ENCODE data around the gene MT4. TPM values are rescaled to one million over a fixed set of nuclear protein-coding genes. Genes with fewer than 3 reads are reported as not detected.
A peak's percentile ranks its signal among the peaks of the same experiment; 100 is the strongest.

Gene MT4
- total RNA-seq, 1 experiment from 2014 or later, result not detected

DNA sequence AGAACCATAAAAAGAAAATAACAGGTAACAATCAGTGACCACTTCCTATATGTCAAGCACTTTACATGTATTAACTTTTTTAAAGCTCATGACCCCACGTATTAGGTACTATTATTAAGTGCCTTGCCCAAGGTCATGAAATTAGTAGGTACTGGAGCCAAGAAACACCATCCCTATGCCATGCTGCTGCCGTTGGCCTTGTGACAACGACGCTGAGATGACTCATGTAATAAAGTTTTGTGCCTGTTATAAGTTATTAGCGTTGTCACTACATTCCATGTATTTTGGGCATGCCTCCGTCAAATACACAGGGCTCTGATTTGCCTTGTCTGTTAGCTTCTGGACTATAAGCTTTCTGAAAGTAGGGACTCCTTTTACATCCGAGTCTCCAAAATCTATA lies 46.4 kb upstream of the MT4 start:
- CTCF ChIA-PET, result no interaction called here
- Histone ChIP-seq H3K4me1 (replicated peaks; ENCODE audit: insufficient read depth) (peaks cover 30% of the 10 kb centered on the region), H3K79me2 (ENCODE audit: low read depth) (peaks cover 32% of the 10 kb centered on the region), H2AFZ (no peak overlapping the region), H3K27ac (no peak overlapping the region), H3K4me3 (no peak overlapping the region), H3K36me3 (ENCODE audit: low read depth) (peaks cover 3% of the 10 kb centered on the region; the same call in 1 of the 2 replicates), H3K27me3 (ENCODE audit: insufficient read depth, low read depth) (no peaks in the 10 kb centered on the region), H3K4me2 (peak overlapping the region; percentile 97), H3F3A (ENCODE audit: insufficient read depth, low read depth) (peaks cover 15% of the 10 kb centered on the region), H3K9me2 (ENCODE audit: insufficient read depth) (no peaks in the 10 kb centered on the region), H4K20me1 (ENCODE audit: insufficient read depth) (peaks cover 4% of the 10 kb centered on the region; the same call in 1 of the 2 replicates), H3K9me3 (ENCODE audit: insufficient read depth, low read depth) (no peaks in the 10 kb centered on the region)
- TF ChIP-seq, protein P1, sequence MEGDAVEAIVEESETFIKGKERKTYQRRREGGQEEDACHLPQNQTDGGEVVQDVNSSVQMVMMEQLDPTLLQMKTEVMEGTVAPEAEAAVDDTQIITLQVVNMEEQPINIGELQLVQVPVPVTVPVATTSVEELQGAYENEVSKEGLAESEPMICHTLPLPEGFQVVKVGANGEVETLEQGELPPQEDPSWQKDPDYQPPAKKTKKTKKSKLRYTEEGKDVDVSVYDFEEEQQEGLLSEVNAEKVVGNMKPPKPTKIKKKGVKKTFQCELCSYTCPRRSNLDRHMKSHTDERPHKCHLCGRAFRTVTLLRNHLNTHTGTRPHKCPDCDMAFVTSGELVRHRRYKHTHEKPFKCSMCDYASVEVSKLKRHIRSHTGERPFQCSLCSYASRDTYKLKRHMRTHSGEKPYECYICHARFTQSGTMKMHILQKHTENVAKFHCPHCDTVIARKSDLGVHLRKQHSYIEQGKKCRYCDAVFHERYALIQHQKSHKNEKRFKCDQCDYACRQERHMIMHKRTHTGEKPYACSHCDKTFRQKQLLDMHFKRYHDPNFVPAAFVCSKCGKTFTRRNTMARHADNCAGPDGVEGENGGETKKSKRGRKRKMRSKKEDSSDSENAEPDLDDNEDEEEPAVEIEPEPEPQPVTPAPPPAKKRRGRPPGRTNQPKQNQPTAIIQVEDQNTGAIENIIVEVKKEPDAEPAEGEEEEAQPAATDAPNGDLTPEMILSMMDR (conservative IDR thresholded peaks at IDR 0.05), result no peak
- TF ChIP-seq EZH2 (IDR thresholded peaks at IDR 0.05; ENCODE audit: low read depth), result no peak
- no peak for DNase-seq
- intact Hi-C loops (cut with micrococcal nuclease; ENCODE audit: unreplicated experiment), result loop anchor here (10.0 kb wide), 1 partner anchor 56 kb away; no protein-coding TSS in a partner anchor
- POLR2A ChIA-PET (ENCODE audit: unreplicated experiment), result interaction anchor here (0.7 to 0.8 kb wide), 2 partner anchors 139 to 332 kb away, joined by 5 to 7 read pairs; no protein-coding TSS in a partner anchor
- no TSS peak for BruUV-seq (replicated peaks)

DNA sequence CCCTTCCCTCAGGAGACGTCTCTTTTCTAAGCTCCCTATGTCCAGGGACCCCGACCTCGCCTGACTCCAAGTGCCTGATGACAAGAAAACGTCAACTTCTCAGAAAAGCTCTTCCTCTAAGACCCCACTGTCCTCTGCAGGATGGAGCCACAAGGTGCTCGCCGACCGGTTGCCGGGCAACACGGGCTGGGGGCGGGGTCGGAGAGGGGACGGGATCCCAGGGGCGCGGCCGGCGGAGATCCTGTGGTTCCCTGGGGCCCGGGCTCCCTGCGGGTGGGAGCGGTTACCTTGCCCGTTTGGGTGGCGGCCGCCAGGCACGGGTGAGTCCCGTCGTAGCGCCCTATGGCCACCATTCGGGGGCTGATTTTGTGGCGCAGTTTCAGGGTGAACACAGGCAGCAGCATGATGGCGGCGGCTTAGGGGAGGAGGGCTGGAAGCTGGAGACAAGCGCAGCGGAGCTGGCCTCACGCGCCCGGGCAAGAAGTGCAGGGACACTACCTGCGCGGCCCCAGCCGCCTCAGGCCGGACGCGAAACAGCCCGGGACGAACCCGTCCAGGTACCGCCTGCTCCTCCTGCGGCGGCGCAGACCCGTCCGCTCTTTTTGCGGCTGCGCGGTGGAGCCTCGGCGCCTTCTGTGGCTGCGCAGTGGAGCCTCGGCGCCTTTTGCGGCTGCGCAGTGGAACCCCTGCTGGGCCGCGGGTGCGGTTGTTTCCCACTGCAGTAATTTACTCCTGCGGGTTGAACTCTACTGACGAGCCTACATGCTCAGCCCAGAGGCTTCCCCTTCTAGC lies 45.2 kb upstream of the MT4 start, which contains the start of gene BBS2:
BBS2 (minus strand) TSS at position 566 of the 792 bp plus-strand sequence; CDS start at position 404, 162 bp downstream.
- Histone ChIP-seq H3K4me2 (peak within 1 kb of the TSS; percentile 97), H3K9me3 (ENCODE audit: insufficient read depth, low read depth) (no peaks in the 10 kb centered on the region), H3K9me2 (ENCODE audit: insufficient read depth) (no peaks in the 10 kb centered on the region), H2AFZ (peak within 1 kb of the TSS; percentile 97), H3K4me3 (peak within 1 kb of the TSS; percentile 81), H3K27ac (peak within 1 kb of the TSS; percentile 52; the same call in 1 of the 2 replicates), H3F3A (ENCODE audit: insufficient read depth, low read depth) (0 out of 2 replicates have a peak, but pooled peaks cover 8% of the 10 kb centered on the region), H3K27me3 (ENCODE audit: insufficient read depth, low read depth) (no peaks in the 10 kb centered on the region), H3K79me2 (ENCODE audit: low read depth) (peaks cover 30% of the 10 kb centered on the region), H3K36me3 (ENCODE audit: low read depth) (no peaks in the 10 kb centered on the region), H3K4me1 (replicated peaks; ENCODE audit: insufficient read depth) (peaks cover 30% of the 10 kb centered on the region), H4K20me1 (ENCODE audit: insufficient read depth) (no peaks in the 10 kb centered on the region; the same call in 1 of the 2 replicates)
- DNase-seq, result peak; percentile 75 to 90
- TF ChIP-seq, protein P1 (conservative IDR thresholded peaks at IDR 0.05), result no peak
- no peak for TF ChIP-seq EZH2 (IDR thresholded peaks at IDR 0.05; ENCODE audit: low read depth)
- POLR2A ChIA-PET (ENCODE audit: unreplicated experiment), result no interaction called here
- CTCF ChIA-PET, result no interaction called here
- no TSS peak for BruUV-seq (replicated peaks)
- intact Hi-C loops (cut with micrococcal nuclease; ENCODE audit: unreplicated experiment), result loop anchor here (1.0 to 10.0 kb wide), 2 partner anchors 49 to 55 kb away; no protein-coding TSS in a partner anchor

DNA sequence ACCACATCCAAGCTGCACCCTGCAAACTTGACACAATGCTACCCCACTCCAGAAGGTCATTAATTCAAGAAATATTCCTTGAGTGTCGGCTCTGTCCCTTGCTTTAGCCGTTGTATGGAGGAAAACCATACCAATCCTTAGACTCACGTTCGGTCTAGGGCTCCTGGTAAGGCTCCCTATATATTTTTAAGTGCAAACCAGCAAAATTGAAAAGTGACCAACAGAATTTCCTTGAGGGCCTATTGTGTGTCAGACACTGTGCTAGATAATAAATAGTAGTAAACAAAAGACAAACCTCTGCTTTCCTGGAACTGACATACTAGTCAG lies 44.7 kb upstream of the MT4 start:
- 0 out of 2 replicates have a peak, but pooled peaks cover 2% of the 10 kb centered on the region for H3F3A ChIP-seq (ENCODE audit: insufficient read depth, low read depth)
- BruUV-seq (replicated peaks), result no TSS peak
- H3K4me1 ChIP-seq (replicated peaks; ENCODE audit: insufficient read depth), result peaks cover 24% of the 10 kb centered on the region
- peak overlapping the region; percentile 97 for H3K4me2 ChIP-seq
- CTCF ChIA-PET, result no interaction called here
- no peak overlapping the region for H3K27ac ChIP-seq
- POLR2A ChIA-PET (ENCODE audit: unreplicated experiment), result no interaction called here
- peak overlapping the region; percentile 97 for H2AFZ ChIP-seq
- no peaks in the 10 kb centered on the region for H3K36me3 ChIP-seq (ENCODE audit: low read depth)
- H3K79me2 ChIP-seq (ENCODE audit: low read depth), result peaks cover 30% of the 10 kb centered on the region
- H4K20me1 ChIP-seq (ENCODE audit: insufficient read depth), result no peaks in the 10 kb centered on the region; the same call in 1 of the 2 replicates
- no peaks in the 10 kb centered on the region for H3K9me3 ChIP-seq (ENCODE audit: insufficient read depth, low read depth)
- H3K4me3 ChIP-seq, result peak overlapping the region; percentile 81
- intact Hi-C loops (cut with micrococcal nuclease; ENCODE audit: unreplicated experiment), result loop anchor here (1.0 kb wide), 1 partner anchor 50 kb away; no protein-coding TSS in a partner anchor
- no peak for TF ChIP-seq EZH2 (IDR thresholded peaks at IDR 0.05; ENCODE audit: low read depth)
- TF ChIP-seq, protein P1 (conservative IDR thresholded peaks at IDR 0.05), result no peak
- no peaks in the 10 kb centered on the region for H3K27me3 ChIP-seq (ENCODE audit: insufficient read depth, low read depth)
- H3K9me2 ChIP-seq (ENCODE audit: insufficient read depth), result no peaks in the 10 kb centered on the region
- DNase-seq, result no peak
